PFSK-1 (cell line): Measurements from ENCODE around the gene ROBO1.

Experiments used
- POLR2AphosphoS5 ChIP-seq: IDR thresholded peaks from 2 replicates; pipeline ENCODE4 v1.6.1; 2012; ENCODE audit warnings: low read depth, mild to moderate bottlenecking, control low read depth, low read length, moderate library complexity
- REST ChIP-seq, 2 experiments: IDR thresholded peaks; 2 replicates each; pipeline versions ENCODE4 v1.6.1 to v1.8.0; 2011 to 2012; ENCODE audit warnings: low read depth in 2 of 2, low read length in 2 of 2, control low read depth in 1 of 2, inconsistent platforms in 1 of 2, mild to moderate bottlenecking in 1 of 2, moderate library complexity in 1 of 2; ENCODE audit not compliant: insufficient read depth in 1 of 2

GRCh38 chr3:79109754-79110153 lies 658.0 kb downstream of the ROBO1 start:
- no peak for TF ChIP-seq REST (IDR thresholded peaks at IDR 0.05; ENCODE audit: insufficient read depth in 1 of 2, low read depth in 2 of 2, low read length in 2 of 2)
- TF ChIP-seq POLR2AphosphoS5, result no peak
